GM12878 (cell line): ENCODE results near the gene ATF6B. TPM values are rescaled to one million over a fixed set of nuclear protein-coding genes. Genes with fewer than 3 reads are reported as not detected.

Experiments used
- ATAC-seq: fragments of 200-7000 bp; cut with Tn5 transposase; 3 replicates; pipeline ENCODE4 v1.9.1; 2020; ENCODE audit warnings: mild to moderate bottlenecking, moderate library complexity
- BruUV-seq: library from RNA; stranded (reverse); fragments of 400-500 nt; replicated peaks from 2 replicates; lab custom pipeline; 2021; lab: Mats Ljungman, UMichigan
- CTCF ChIA-PET: fragments of 300-600 bp; sonication (Branson Sonifier 250); formaldehyde crosslinking; extraction: SDS; loops from one replicate; lab custom pipeline; 2021; ENCODE audit warnings: inconsistent platforms; lab: Yijun Ruan, JAX
- POLR2A ChIA-PET: fragments of 350-600 bp; formaldehyde crosslinking; extraction: SDS; loops from one replicate; lab custom pipeline; 2021; ENCODE audit warnings: inconsistent platforms; lab: Charles Lee
- RAD21 ChIA-PET: fragments of 300-600 bp; sonication (Branson Sonifier 250); formaldehyde crosslinking; loops from one replicate; lab custom pipeline; 2023; ENCODE audit warnings: antibody characterized with exemption; ENCODE audit not compliant: unreplicated experiment; lab: Charles Lee
- SMC1A ChIA-PET: fragments of 300-600 bp; sonication (Branson Sonifier 250); formaldehyde crosslinking; loops from one replicate; lab custom pipeline; 2023; ENCODE audit not compliant: unreplicated experiment, uncharacterized antibody; lab: Charles Lee
- DNase-seq: peaks from one replicate; pipeline ENCODE4 v3.0.0-alpha.2; 2011; ENCODE audit warnings: low read depth, low spot score
- FAIRE-seq: peaks from 3 replicates; lab custom pipeline; 2011; peaks lifted over from hg19 to GRCh38; lab: Jason Lieb, UNC
- H2AFZ ChIP-seq: 2 replicates; pipeline ENCODE4 v1.6.0; 2011; ENCODE audit warnings: low read depth, low read length, control low read depth; ENCODE audit not compliant: control insufficient read depth
- H3K27ac ChIP-seq: 2 replicates; pipeline ENCODE4 v1.5.1; 2011; ENCODE audit warnings: control low read depth; ENCODE audit not compliant: control insufficient read depth, insufficient read depth
- H3K27me3 ChIP-seq, 2 experiments: replicated peaks in 1 of 2; 2 replicates each; pipeline versions ENCODE4 v1.6.0 to v1.6.1; 2011; ENCODE audit warnings: low read length in 1 of 2; ENCODE audit not compliant: control insufficient read depth in 2 of 2, insufficient read depth in 2 of 2
- H3K36me3 ChIP-seq, 2 experiments: 2 replicates each; pipeline ENCODE4 v1.5.1; 2011; ENCODE audit warnings: low read length in 1 of 2; ENCODE audit not compliant: control insufficient read depth in 2 of 2, insufficient read depth in 2 of 2
- H3K4me1 ChIP-seq: 2 replicates; pipeline ENCODE4 v1.6.1; 2011; ENCODE audit warnings: mild to moderate bottlenecking, low read length, moderate library complexity, mixed read lengths; ENCODE audit not compliant: control insufficient read depth, insufficient read depth
- H3K4me2 ChIP-seq: 2 replicates; pipeline ENCODE4 v1.6.0; 2011; ENCODE audit warnings: control low read depth; ENCODE audit not compliant: control insufficient read depth, insufficient read depth
- H3K4me3 ChIP-seq: fragments of 200-600 bp; sonication (generic); 2 replicates; pipeline ENCODE4 v1.5.1; 2016
- H3K79me2 ChIP-seq: 2 replicates; pipeline ENCODE4 v1.6.0; 2011; ENCODE audit warnings: low read length; ENCODE audit not compliant: control insufficient read depth, insufficient read depth
- H3K9ac ChIP-seq: 2 replicates; pipeline ENCODE4 v1.8.0; 2011; ENCODE audit warnings: low read length, control low read depth, mixed read lengths; ENCODE audit not compliant: control insufficient read depth, insufficient read depth
- H3K9me3 ChIP-seq: replicated peaks from 3 replicates; pipeline ENCODE4 v1.5.1; 2011; ENCODE audit warnings: mild to moderate bottlenecking, low read length; ENCODE audit not compliant: control insufficient read depth, insufficient read depth
- H4K20me1 ChIP-seq: 2 replicates; pipeline ENCODE4 v1.6.0; 2011; ENCODE audit not compliant: control insufficient read depth, insufficient read depth
- ATF7 ChIP-seq: fragments of 450-650 bp; IDR thresholded peaks from 2 replicates; pipeline ENCODE4 v1.6.1; 2016; ENCODE audit warnings: low read depth, mild to moderate bottlenecking
- IRF4 ChIP-seq: IDR thresholded peaks from 2 replicates; pipeline ENCODE4 v1.6.1; 2011; ENCODE audit warnings: low read depth, low read length
- KLF5 ChIP-seq: fragments of 450-650 bp; IDR thresholded peaks from 2 replicates; pipeline ENCODE4 v1.6.1; 2014; ENCODE audit warnings: mild to moderate bottlenecking; ENCODE audit not compliant: partially characterized antibody
- NR2C2 ChIP-seq: IDR thresholded peaks from 2 replicates; pipeline ENCODE4 v1.6.1; 2011; ENCODE audit warnings: borderline replicate concordance, low read depth; ENCODE audit not compliant: control insufficient read depth, insufficient read length
- PAX5 ChIP-seq: IDR thresholded peaks from 2 replicates; pipeline ENCODE4 v1.6.1; 2011; ENCODE audit warnings: low read depth, low read length, borderline replicate concordance
- SUZ12 ChIP-seq: fragments of 200-600 bp; sonication (generic); IDR thresholded peaks from one replicate; pipeline ENCODE4 v1.6.1; 2018; ENCODE audit warnings: antibody characterized with exemption, mild to moderate bottlenecking; ENCODE audit not compliant: unreplicated experiment
- whole genome bisulfite sequencing: methylation state at CpG from one replicate; pipeline ENCODE4 v1.1.6; 2016; ENCODE audit warnings: low lambda C conversion rate; ENCODE audit not compliant: insufficient replicate concordance, insufficient coverage; ENCODE audit errors: missing lambda C conversion rate; 5-methylcytosine and 5-hydroxymethylcytosine counted together
- in situ Hi-C: fragments of 300-500 bp; cut with MboI; formaldehyde crosslinking; loops from 9 replicates; pipeline ENCODE4 v1.14.3; 2018; ENCODE audit warnings: mixed read lengths
- intact Hi-C: fragments of 100-400 bp; cut with micrococcal nuclease; formaldehyde crosslinking; loops from one replicate; pipeline ENCODE4 v1.14.2; 2022; ENCODE audit not compliant: unreplicated experiment
- polyA plus RNA-seq, 11 experiments: library from polyadenylated mRNA; depleted of rRNA in 4 of 11; unstranded in 6 of 11; stranded (reverse) in 5 of 11; fragments of >200 nt; fragmentation: Nextera tagmentation in 4 of 11; fragmentation: Illumina TruSeq in 1 of 11; extraction: Ambion mirVana in 4 of 11; extraction: Trizol in 1 of 11; gene quantifications; 1 replicate in 1 of 11; 2 replicates in 10 of 11; pipeline versions ENCODE4 v1.2.1 to v1.2.3, GENCODE V29; 2011 to 2016; ENCODE audit warnings: inconsistent platforms in 2 of 11, missing spikeins in 2 of 11, low read depth in 1 of 11
- total RNA-seq, 4 experiments: library from RNA; depleted of rRNA in 3 of 4; stranded (reverse); fragments of >200 nt in 3 of 4; fragmentation: Illumina TruSeq in 1 of 4; extraction: Trizol in 1 of 4; gene quantifications; 2 replicates each; pipeline versions ENCODE4 v1.2.1 to v1.2.3, GENCODE V29; 2013 to 2021
- TF ChIP-seq, protein P1 (sequence below): fragments of 450-650 bp; IDR thresholded peaks from 2 replicates; pipeline ENCODE4 v1.6.1; 2017; ENCODE audit warnings: mild to moderate bottlenecking, moderate library complexity
- TF ChIP-seq, protein P2 (sequence below): fragments of 450-650 bp; IDR thresholded peaks from 2 replicates; pipeline ENCODE4 v1.6.1; 2016; ENCODE audit warnings: mild to moderate bottlenecking, moderate library complexity, borderline replicate concordance

Gene ATF6B
- total and polyA plus RNA-seq, 10 of the 15 experiments (the other 5 are each of a cell fraction or from before 2014, with no cell fraction given): 13.6 to 83.9 (median 44.0) TPM

DNA sequence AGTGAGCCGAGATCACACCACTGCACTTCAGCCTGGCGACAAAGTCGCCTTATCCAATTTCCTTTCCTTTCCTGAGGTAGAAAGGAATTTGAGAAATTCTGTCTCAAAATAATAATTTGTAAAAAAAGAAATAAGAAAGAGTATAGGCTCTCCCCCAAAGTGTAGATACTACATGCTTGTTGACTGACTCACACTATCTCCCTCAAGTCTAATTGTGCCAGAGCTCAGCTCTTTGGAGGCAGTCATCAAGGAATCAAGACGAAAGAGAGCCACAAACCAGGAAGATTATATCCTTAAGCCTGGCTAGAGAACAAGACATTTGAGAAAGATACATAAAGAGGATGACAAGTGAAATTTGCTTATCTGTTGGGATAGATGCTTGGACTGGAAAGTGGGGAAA is 5.7 kb upstream of the ATF6B start:
- no peak for DNase-seq
- H3K9ac ChIP-seq: no peak overlapping the region
- SMC1A ChIA-PET: no interaction called here
- in situ Hi-C loops: no loop called here
- no TSS peak for BruUV-seq
- no peaks in the 10 kb centered on the region for H3K9me3 ChIP-seq
- TF ChIP-seq PAX5 (no peak), KLF5 (no peak), ATF7 (no peak), NR2C2 (no peak), IRF4 (no peak), SUZ12 (no peak)
- TF ChIP-seq, protein P1, sequence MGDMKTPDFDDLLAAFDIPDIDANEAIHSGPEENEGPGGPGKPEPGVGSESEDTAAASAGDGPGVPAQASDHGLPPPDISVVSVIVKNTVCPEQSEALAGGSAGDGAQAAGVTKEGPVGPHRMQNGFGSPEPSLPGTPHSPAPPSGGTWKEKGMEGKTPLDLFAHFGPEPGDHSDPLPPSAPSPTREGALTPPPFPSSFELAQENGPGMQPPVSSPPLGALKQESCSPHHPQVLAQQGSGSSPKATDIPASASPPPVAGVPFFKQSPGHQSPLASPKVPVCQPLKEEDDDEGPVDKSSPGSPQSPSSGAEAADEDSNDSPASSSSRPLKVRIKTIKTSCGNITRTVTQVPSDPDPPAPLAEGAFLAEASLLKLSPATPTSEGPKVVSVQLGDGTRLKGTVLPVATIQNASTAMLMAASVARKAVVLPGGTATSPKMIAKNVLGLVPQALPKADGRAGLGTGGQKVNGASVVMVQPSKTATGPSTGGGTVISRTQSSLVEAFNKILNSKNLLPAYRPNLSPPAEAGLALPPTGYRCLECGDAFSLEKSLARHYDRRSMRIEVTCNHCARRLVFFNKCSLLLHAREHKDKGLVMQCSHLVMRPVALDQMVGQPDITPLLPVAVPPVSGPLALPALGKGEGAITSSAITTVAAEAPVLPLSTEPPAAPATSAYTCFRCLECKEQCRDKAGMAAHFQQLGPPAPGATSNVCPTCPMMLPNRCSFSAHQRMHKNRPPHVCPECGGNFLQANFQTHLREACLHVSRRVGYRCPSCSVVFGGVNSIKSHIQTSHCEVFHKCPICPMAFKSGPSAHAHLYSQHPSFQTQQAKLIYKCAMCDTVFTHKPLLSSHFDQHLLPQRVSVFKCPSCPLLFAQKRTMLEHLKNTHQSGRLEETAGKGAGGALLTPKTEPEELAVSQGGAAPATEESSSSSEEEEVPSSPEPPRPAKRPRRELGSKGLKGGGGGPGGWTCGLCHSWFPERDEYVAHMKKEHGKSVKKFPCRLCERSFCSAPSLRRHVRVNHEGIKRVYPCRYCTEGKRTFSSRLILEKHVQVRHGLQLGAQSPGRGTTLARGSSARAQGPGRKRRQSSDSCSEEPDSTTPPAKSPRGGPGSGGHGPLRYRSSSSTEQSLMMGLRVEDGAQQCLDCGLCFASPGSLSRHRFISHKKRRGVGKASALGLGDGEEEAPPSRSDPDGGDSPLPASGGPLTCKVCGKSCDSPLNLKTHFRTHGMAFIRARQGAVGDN: no peak
- TF ChIP-seq, protein P2, sequence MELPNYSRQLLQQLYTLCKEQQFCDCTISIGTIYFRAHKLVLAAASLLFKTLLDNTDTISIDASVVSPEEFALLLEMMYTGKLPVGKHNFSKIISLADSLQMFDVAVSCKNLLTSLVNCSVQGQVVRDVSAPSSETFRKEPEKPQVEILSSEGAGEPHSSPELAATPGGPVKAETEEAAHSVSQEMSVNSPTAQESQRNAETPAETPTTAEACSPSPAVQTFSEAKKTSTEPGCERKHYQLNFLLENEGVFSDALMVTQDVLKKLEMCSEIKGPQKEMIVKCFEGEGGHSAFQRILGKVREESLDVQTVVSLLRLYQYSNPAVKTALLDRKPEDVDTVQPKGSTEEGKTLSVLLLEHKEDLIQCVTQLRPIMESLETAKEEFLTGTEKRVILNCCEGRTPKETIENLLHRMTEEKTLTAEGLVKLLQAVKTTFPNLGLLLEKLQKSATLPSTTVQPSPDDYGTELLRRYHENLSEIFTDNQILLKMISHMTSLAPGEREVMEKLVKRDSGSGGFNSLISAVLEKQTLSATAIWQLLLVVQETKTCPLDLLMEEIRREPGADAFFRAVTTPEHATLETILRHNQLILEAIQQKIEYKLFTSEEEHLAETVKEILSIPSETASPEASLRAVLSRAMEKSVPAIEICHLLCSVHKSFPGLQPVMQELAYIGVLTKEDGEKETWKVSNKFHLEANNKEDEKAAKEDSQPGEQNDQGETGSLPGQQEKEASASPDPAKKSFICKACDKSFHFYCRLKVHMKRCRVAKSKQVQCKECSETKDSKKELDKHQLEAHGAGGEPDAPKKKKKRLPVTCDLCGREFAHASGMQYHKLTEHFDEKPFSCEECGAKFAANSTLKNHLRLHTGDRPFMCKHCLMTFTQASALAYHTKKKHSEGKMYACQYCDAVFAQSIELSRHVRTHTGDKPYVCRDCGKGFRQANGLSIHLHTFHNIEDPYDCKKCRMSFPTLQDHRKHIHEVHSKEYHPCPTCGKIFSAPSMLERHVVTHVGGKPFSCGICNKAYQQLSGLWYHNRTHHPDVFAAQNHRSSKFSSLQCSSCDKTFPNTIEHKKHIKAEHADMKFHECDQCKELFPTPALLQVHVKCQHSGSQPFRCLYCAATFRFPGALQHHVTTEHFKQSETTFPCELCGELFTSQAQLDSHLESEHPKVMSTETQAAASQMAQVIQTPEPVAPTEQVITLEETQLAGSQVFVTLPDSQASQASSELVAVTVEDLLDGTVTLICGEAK: no peak
- peaks cover 3% of the 10 kb centered on the region for H3K79me2 ChIP-seq
- no peak overlapping the region for H3K27ac ChIP-seq
- 67% methylated on average over 4 of the region's 4 CpGs for WGBS
- FAIRE-seq: no peak
- POLR2A ChIA-PET: no interaction called here
- CTCF ChIA-PET: no interaction called here
- intact Hi-C loops: no loop called here
- no peak overlapping the region for H3K4me2 ChIP-seq
- H3K36me3 ChIP-seq: no peaks in the 10 kb centered on the region
- ATAC-seq: no peak
- H3K27me3 ChIP-seq: no peaks in the 10 kb centered on the region
- no peak overlapping the region for H3K4me3 ChIP-seq
- H3K4me1 ChIP-seq: peaks cover 4% of the 10 kb centered on the region
- RAD21 ChIA-PET: no interaction called here
- no peaks in the 10 kb centered on the region for H4K20me1 ChIP-seq
- no peak overlapping the region for H2AFZ ChIP-seq
